Measurements from ENCODE around the gene COG2. TPM values are rescaled to one million over a fixed set of nuclear protein-coding genes. Genes with fewer than 3 reads are reported as not detected.
A peak's percentile ranks its signal among the peaks of the same experiment; 100 is the strongest.

COG2 gene
- polyA plus RNA-seq, 1 donor from 2014 or later, result 31.8 TPM

- Mint-ChIP-seq H3K27ac (no peak overlapping the region), H3K9me3 (peaks cover 1 to 13% (median 5%) of the 10 kb centered on the region in 3 donors), H3K4me3 (no peak overlapping the region), H3K4me1 (no peaks in the 10 kb centered on the region), H3K36me3 (no peaks in the 10 kb centered on the region), H3K27me3 (peaks cover 13% of the 10 kb centered on the region)
These were observed 83.2 kb downstream of the COG2 start for GRCh38 chr1:230725256-230726012.

DNA sequence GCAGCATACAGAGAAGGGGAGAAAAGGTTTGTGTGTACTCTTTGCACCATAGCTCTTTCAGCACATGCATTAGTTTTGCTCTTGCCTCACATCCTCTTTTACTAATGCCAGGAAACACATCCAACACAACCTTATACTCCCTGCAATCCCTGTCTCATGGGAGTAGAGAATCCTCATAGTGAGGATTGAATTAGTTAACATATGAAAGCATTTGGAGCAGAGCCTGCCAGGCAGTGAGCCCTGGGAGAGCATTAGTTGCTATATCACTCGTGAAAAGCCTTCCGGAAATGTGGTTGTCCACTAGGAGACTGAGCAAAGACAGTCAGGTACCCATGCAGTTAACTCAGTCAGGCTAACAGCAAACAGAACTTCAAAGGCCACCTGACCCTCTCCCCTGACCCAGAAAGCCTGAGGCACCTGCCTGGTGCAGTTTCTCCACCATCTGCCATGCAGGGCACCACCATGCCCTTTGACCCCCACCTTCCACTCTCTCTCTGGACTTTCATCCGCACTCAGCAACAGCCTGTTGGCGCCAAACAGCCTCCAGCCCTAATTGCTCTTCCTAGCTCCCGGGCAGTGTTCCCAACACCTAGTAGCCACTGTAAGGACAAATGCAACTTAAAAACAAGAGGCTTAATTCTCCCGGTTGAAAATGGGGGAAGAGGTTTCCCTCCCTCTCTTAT lies 86.6 kb downstream of the COG2 start:
- Mint-ChIP-seq H3K36me3 (no peaks in the 10 kb centered on the region), H3K4me3 (no peak overlapping the region), H3K27ac (peak overlapping the region in 1 of 3 donors; percentile 31), H3K27me3 (peaks cover 13% of the 10 kb centered on the region), H3K9me3 (peaks cover 0 to 1% (median 0%) of the 10 kb centered on the region in 3 donors), H3K4me1 (no peaks in the 10 kb centered on the region)

DNA sequence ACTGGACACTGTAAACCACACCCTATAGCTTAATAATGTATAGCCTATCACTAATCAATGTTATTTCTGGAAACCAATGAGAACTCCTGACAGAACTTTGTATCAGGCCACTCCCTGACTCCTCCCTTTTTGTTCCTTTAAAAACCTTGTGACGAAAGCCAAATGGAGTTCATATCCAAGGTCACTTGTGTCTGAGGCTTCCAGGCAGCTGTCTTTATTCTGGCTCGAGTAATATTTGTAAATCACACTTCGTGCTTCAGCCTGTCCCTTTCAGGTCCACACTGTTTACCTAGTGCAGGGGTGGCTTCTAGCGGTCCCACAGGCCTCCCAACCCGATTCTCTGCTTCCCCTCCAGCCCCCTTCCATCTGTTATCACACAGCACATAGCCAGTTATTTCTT lies 88.7 kb downstream of the COG2 start:
- no peaks in the 10 kb centered on the region for H3K4me1 Mint-ChIP-seq
- no peaks in the 10 kb centered on the region for H3K36me3 Mint-ChIP-seq
- peaks cover 0 to 1% (median 0%) of the 10 kb centered on the region in 3 donors for H3K9me3 Mint-ChIP-seq
- no peak overlapping the region for H3K4me3 Mint-ChIP-seq
- peaks cover 10% of the 10 kb centered on the region for H3K27me3 Mint-ChIP-seq
- no peak overlapping the region for H3K27ac Mint-ChIP-seq

- H3K4me3 Mint-ChIP-seq, result no peak overlapping the region
- H3K36me3 Mint-ChIP-seq, result peaks cover 6% of the 10 kb centered on the region
- peaks cover 0 to 3% (median 0%) of the 10 kb centered on the region in 3 donors for H3K9me3 Mint-ChIP-seq
- H3K27me3 Mint-ChIP-seq, result peaks cover 11% of the 10 kb centered on the region
- no peak overlapping the region for H3K27ac Mint-ChIP-seq
- H3K4me1 Mint-ChIP-seq, result no peaks in the 10 kb centered on the region
These were observed 93.2 kb downstream of the COG2 start for GRCh38 chr1:230735447-230735846.

GRCh38 chr1:230737622-230738262 lies 95.5 kb downstream of the COG2 start:
- Mint-ChIP-seq H3K9me3 (peaks cover 0 to 3% (median 0%) of the 10 kb centered on the region in 3 donors), H3K27me3 (peaks cover 11% of the 10 kb centered on the region), H3K4me1 (peaks cover 0 to 2% (median 0%) of the 10 kb centered on the region in 3 donors), H3K4me3 (no peak overlapping the region), H3K36me3 (peaks cover 6% of the 10 kb centered on the region), H3K27ac (no peak overlapping the region)

DNA sequence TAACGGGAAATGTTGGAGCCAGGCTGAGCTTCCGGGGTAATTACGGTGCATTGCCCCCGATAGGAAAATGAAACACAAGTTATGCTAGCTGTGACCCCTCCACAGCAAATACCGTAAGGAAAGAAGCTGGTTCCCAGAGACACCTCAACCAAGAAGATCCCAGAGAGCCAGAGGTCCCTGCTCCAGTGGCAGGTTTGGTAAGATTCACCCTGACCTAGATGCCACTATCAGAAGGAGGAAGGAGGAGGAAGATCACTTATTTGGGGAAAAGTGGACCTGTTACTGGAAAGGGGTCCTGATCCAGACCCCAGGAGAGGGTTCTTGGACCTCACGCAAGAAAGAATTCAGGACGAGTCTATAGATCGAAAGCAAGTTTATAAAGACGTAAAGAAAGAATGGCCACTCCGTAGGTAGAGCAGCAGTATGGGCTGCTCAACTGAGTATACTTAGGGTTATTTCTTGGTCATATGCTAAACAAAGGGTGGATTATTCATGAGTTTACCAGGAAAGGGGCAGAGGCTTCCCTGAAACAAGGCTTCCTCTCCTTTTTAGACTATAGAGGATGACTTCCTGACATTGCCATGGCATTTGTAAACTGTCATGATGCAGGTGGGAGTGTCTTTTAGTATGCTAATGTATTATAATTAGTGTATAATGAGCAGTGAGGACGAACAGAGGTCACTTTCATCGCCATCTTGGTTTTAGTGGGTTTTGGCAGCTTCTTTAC lies 97.4 kb downstream of the COG2 start:
- Mint-ChIP-seq H3K9me3 (peaks cover 0 to 3% (median 0%) of the 10 kb centered on the region in 3 donors), H3K4me3 (no peak overlapping the region), H3K4me1 (peaks cover 0 to 2% (median 0%) of the 10 kb centered on the region in 3 donors), H3K36me3 (peaks cover 6% of the 10 kb centered on the region), H3K27me3 (peaks cover 11% of the 10 kb centered on the region), H3K27ac (no peak overlapping the region)

Other genes with a start within 250 kb of the COG2 start
- not detected for gene PGBD5, start 216.1 kb upstream of the COG2 start, polyA plus RNA-seq
- not detected for gene AGT, start 71.6 kb downstream of the COG2 start, polyA plus RNA-seq
- gene CAPN9, start 104.9 kb downstream of the COG2 start, polyA plus RNA-seq, result not detected
- gene C1orf198, start 226.0 kb downstream of the COG2 start, polyA plus RNA-seq, result 5.5 TPM

All from IgD-negative memory B cell (primary cell).